ENCODE measurements around the gene MARK1. TPM values are rescaled to one million over a fixed set of nuclear protein-coding genes. Genes with fewer than 3 reads are reported as not detected.

The MARK1 gene
- total RNA-seq (not detected), total RNA-seq (0 to 0.36 (median 0) reads per million in 29 experiments)
- 0.07 TPM for total RNA-seq (2013)

DNA sequence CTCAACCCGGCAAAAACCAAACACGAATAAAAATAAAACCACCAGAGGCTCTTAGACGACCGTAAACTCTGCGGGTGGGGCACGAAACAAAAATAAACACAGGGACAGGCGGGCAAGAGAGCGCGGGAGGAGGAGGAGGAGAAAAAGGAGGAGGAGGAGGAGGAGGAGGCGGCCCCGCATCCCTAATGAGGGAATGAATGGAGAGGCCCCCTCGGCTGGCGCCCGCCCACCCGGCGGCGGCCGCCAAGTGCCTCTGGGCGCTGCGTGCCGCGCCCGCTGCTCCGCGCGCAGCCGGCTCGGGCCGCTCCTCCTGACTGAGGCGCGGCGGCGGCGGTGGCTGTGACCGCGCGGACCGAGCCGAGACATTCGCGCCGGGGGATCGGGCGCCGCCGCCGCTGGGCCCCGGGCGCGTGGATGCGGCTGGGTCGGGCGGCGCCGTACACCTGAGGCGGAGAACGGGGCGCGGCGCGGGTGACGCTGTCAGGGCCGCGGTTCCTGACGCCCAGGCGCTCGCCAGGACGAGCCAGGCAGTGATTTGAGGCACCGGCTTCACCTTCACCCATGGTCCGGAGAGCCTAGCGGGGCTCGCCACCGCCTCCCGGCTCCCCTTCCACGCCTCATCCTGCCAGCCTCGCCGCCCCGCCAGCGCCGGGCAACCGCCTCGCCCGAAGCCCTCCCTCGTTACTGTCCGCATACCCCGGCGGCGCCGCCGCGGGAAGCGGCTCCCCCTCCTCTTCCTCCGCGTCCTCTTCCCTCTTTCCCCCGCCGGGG, at the start of gene MARK1:
Gene MARK1, plus strand, starts transcription at position 229 of the 771 bp plus-strand sequence. CDS start 687 bp downstream, outside the sequence.
- H3K4me1 ChIP-seq (ENCODE audit: control insufficient read depth in 1 of 2, extremely low read depth in 1 of 2, insufficient read depth in 2 of 2, low read length in 2 of 2), result peaks cover 6 to 16% of the 10 kb centered on the region in 2 experiments
- ChIA-PET POLR2A (no interaction called here), CTCF (no interaction called here)
- H3K36me3 Mint-ChIP-seq, result no peaks in the 10 kb centered on the region
- H3K36me3 ChIP-seq (ENCODE audit: control insufficient read depth in 2 of 2, extremely low read depth in 1 of 2, insufficient read depth in 1 of 2, low read length in 1 of 2), result no peaks in the 10 kb centered on the region
- peak within 1 kb of the TSS; percentile 14 to 64 for H3K4me3 ChIP-seq (ENCODE audit: control insufficient read depth in 1 of 2, extremely low read depth in 1 of 2, low read length in 1 of 2)
- H3K27ac ChIP-seq (ENCODE audit: low read length), result no peak within 1 kb of the TSS
- DNase-seq, result peak in 2 of 35 experiments; percentile 1 to 2
- 2% methylated on average over 87 of the region's 96 CpGs for WGBS (ENCODE audit: insufficient coverage)
- peak within 1 kb of the TSS; percentile 65 to 92 (median 78) for H3K4me3 Mint-ChIP-seq
- H3K9me3 Mint-ChIP-seq, result no peaks in the 10 kb centered on the region
- no peaks in the 10 kb centered on the region for H3K9me3 ChIP-seq
- H3K27me3 ChIP-seq (replicated peaks in 1 of 2; ENCODE audit: control insufficient read depth in 2 of 2, extremely low read depth in 1 of 2, insufficient read depth in 2 of 2, low read length in 1 of 2), result peaks cover 19 to 22% of the 10 kb centered on the region in 2 experiments
- ATAC-seq (replicated peaks in 1 of 4), result peak in 3 of 4 experiments; percentile 26 to 54 (median 45)
- peaks cover 8 to 20% (median 18%) of the 10 kb centered on the region in 3 donors for H3K4me1 Mint-ChIP-seq
- H3K27ac Mint-ChIP-seq, result no peak within 1 kb of the TSS
- H3K27me3 Mint-ChIP-seq, result peaks cover 60 to 70% of the 10 kb centered on the region in 2 donors

GRCh38 chr1:220483700-220484099, 44.2 kb upstream of the MARK1 start:
- Mint-ChIP-seq H3K4me3 (no peak overlapping the region), H3K36me3 (no peaks in the 10 kb centered on the region), H3K27ac (no peak overlapping the region), H3K4me1 (no peaks in the 10 kb centered on the region), H3K9me3 (peaks cover 0 to 6% (median 0%) of the 10 kb centered on the region in 3 donors), H3K27me3 (peaks cover 5 to 14% of the 10 kb centered on the region in 2 donors)
- no peak overlapping the region for H3K27ac ChIP-seq (ENCODE audit: low read length)
- CTCF ChIA-PET, result interaction anchor here in 1 of 2 donors (0.5 kb wide), 1 partner anchor 1324 kb away, joined by 3 read pairs; no protein-coding TSS in a partner anchor
- H3K36me3 ChIP-seq (ENCODE audit: control insufficient read depth in 2 of 2, extremely low read depth in 1 of 2, insufficient read depth in 1 of 2, low read length in 1 of 2), result no peaks in the 10 kb centered on the region
- no peak for DNase-seq
- H3K4me1 ChIP-seq (ENCODE audit: control insufficient read depth in 1 of 2, extremely low read depth in 1 of 2, insufficient read depth in 2 of 2, low read length in 2 of 2), result no peaks in the 10 kb centered on the region
- POLR2A ChIA-PET, result no interaction called here
- 93% methylated on average over 5 of the region's 6 CpGs for WGBS (ENCODE audit: insufficient coverage)
- ATAC-seq (replicated peaks in 1 of 4), result no peak
- H3K9me3 ChIP-seq, result no peaks in the 10 kb centered on the region
- H3K27me3 ChIP-seq (replicated peaks in 1 of 2; ENCODE audit: control insufficient read depth in 2 of 2, extremely low read depth in 1 of 2, insufficient read depth in 2 of 2, low read length in 1 of 2), result no peaks in the 10 kb centered on the region
- H3K4me3 ChIP-seq (ENCODE audit: control insufficient read depth in 1 of 2, extremely low read depth in 1 of 2, low read length in 1 of 2), result no peak overlapping the region

- H3K27me3 Mint-ChIP-seq, result peaks cover 5 to 14% of the 10 kb centered on the region in 2 donors
- Histone ChIP-seq H3K27ac (ENCODE audit: low read length) (no peak overlapping the region), H3K4me3 (ENCODE audit: control insufficient read depth in 1 of 2, extremely low read depth in 1 of 2, low read length in 1 of 2) (no peak overlapping the region), H3K9me3 (no peaks in the 10 kb centered on the region), H3K4me1 (ENCODE audit: control insufficient read depth in 1 of 2, extremely low read depth in 1 of 2, insufficient read depth in 2 of 2, low read length in 2 of 2) (no peaks in the 10 kb centered on the region), H3K36me3 (ENCODE audit: control insufficient read depth in 2 of 2, extremely low read depth in 1 of 2, insufficient read depth in 1 of 2, low read length in 1 of 2) (no peaks in the 10 kb centered on the region), H3K27me3 (replicated peaks in 1 of 2; ENCODE audit: control insufficient read depth in 2 of 2, extremely low read depth in 1 of 2, insufficient read depth in 2 of 2, low read length in 1 of 2) (no peaks in the 10 kb centered on the region)
- H3K36me3 Mint-ChIP-seq, result no peaks in the 10 kb centered on the region
- POLR2A ChIA-PET, result no interaction called here
- H3K9me3 Mint-ChIP-seq, result peaks cover 0 to 6% (median 0%) of the 10 kb centered on the region in 3 donors
- no peak for ATAC-seq (replicated peaks in 1 of 4)
- no peak for DNase-seq
- CTCF ChIA-PET, result no interaction called here
- no peaks in the 10 kb centered on the region for H3K4me1 Mint-ChIP-seq
- H3K4me3 Mint-ChIP-seq, result no peak overlapping the region
- no peak overlapping the region for H3K27ac Mint-ChIP-seq
Observed at GRCh38 chr1:220484135-220484534, 43.8 kb upstream of the MARK1 start.

- no peak overlapping the region for H3K4me3 ChIP-seq (ENCODE audit: control insufficient read depth in 1 of 2, extremely low read depth in 1 of 2, low read length in 1 of 2)
- WGBS (ENCODE audit: insufficient coverage), result 60% methylated on average over 1 of the region's 3 CpGs
- no peak for ATAC-seq (replicated peaks in 1 of 4)
- no peaks in the 10 kb centered on the region for H3K9me3 ChIP-seq
- Mint-ChIP-seq H3K4me3 (no peak overlapping the region), H3K27me3 (peaks cover 5 to 14% of the 10 kb centered on the region in 2 donors), H3K9me3 (peaks cover 0 to 6% (median 0%) of the 10 kb centered on the region in 3 donors), H3K4me1 (no peaks in the 10 kb centered on the region), H3K27ac (no peak overlapping the region), H3K36me3 (no peaks in the 10 kb centered on the region)
- CTCF ChIA-PET, result no interaction called here
- H3K27ac ChIP-seq (ENCODE audit: low read length), result no peak overlapping the region
- H3K36me3 ChIP-seq (ENCODE audit: control insufficient read depth in 2 of 2, extremely low read depth in 1 of 2, insufficient read depth in 1 of 2, low read length in 1 of 2), result no peaks in the 10 kb centered on the region
- no peaks in the 10 kb centered on the region for H3K4me1 ChIP-seq (ENCODE audit: control insufficient read depth in 1 of 2, extremely low read depth in 1 of 2, insufficient read depth in 2 of 2, low read length in 2 of 2)
- no peak for DNase-seq
- H3K27me3 ChIP-seq (replicated peaks in 1 of 2; ENCODE audit: control insufficient read depth in 2 of 2, extremely low read depth in 1 of 2, insufficient read depth in 2 of 2, low read length in 1 of 2), result no peaks in the 10 kb centered on the region
- POLR2A ChIA-PET, result no interaction called here
Observed at GRCh38 chr1:220485131-220485530, 42.8 kb upstream of the MARK1 start.

DNA sequence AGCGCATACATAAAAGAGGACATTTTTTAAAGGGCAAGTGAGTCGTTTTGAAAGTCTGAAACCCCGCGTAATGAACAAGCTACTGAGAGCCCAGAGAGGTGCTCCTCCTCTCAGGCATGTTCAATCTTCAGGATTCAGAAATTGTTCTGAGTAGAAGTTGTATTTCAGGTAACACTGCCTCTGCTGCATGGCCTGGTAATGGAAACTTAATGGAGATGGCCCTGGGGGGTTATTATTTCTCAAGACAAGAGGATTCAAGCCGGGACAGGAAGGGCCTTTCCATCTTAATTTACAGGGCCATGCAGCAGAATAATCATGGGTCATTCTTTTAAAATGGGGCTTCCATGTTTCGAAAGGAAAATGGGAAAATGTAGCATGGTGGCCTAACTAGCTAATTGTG, 42.1 kb upstream of the MARK1 start:
- Histone ChIP-seq H3K9me3 (no peaks in the 10 kb centered on the region), H3K27me3 (replicated peaks in 1 of 2; ENCODE audit: control insufficient read depth in 2 of 2, extremely low read depth in 1 of 2, insufficient read depth in 2 of 2, low read length in 1 of 2) (no peaks in the 10 kb centered on the region), H3K27ac (ENCODE audit: low read length) (no peak overlapping the region), H3K4me3 (ENCODE audit: control insufficient read depth in 1 of 2, extremely low read depth in 1 of 2, low read length in 1 of 2) (no peak overlapping the region), H3K4me1 (ENCODE audit: control insufficient read depth in 1 of 2, extremely low read depth in 1 of 2, insufficient read depth in 2 of 2, low read length in 2 of 2) (no peaks in the 10 kb centered on the region), H3K36me3 (ENCODE audit: control insufficient read depth in 2 of 2, extremely low read depth in 1 of 2, insufficient read depth in 1 of 2, low read length in 1 of 2) (no peaks in the 10 kb centered on the region)
- CTCF ChIA-PET, result no interaction called here
- H3K4me3 Mint-ChIP-seq, result no peak overlapping the region
- POLR2A ChIA-PET, result no interaction called here
- ATAC-seq (replicated peaks in 1 of 4), result no peak
- no peaks in the 10 kb centered on the region for H3K36me3 Mint-ChIP-seq
- H3K27me3 Mint-ChIP-seq, result peaks cover 5 to 14% of the 10 kb centered on the region in 2 donors
- no peak overlapping the region for H3K27ac Mint-ChIP-seq
- WGBS (ENCODE audit: insufficient coverage), result 29% methylated on average over 1 of the region's 6 CpGs
- no peaks in the 10 kb centered on the region for H3K4me1 Mint-ChIP-seq
- H3K9me3 Mint-ChIP-seq, result peaks cover 0 to 6% (median 0%) of the 10 kb centered on the region in 3 donors
- no peak for DNase-seq

GRCh38 chr1:220487297-220487820, 40.6 kb upstream of the MARK1 start:
- Mint-ChIP-seq H3K36me3 (no peaks in the 10 kb centered on the region), H3K27ac (no peak overlapping the region), H3K27me3 (peaks cover 5 to 10% of the 10 kb centered on the region in 2 donors), H3K9me3 (peaks cover 0 to 6% (median 0%) of the 10 kb centered on the region in 3 donors), H3K4me1 (no peaks in the 10 kb centered on the region), H3K4me3 (no peak overlapping the region)
- no peaks in the 10 kb centered on the region for H3K4me1 ChIP-seq (ENCODE audit: control insufficient read depth in 1 of 2, extremely low read depth in 1 of 2, insufficient read depth in 2 of 2, low read length in 2 of 2)
- WGBS (ENCODE audit: insufficient coverage), result 65% methylated on average over 2 of the region's 5 CpGs
- H3K36me3 ChIP-seq (ENCODE audit: control insufficient read depth in 2 of 2, extremely low read depth in 1 of 2, insufficient read depth in 1 of 2, low read length in 1 of 2), result no peaks in the 10 kb centered on the region
- ChIA-PET CTCF (no interaction called here), POLR2A (no interaction called here)
- DNase-seq, result no peak
- no peak overlapping the region for H3K27ac ChIP-seq (ENCODE audit: low read length)
- H3K4me3 ChIP-seq (ENCODE audit: control insufficient read depth in 1 of 2, extremely low read depth in 1 of 2, low read length in 1 of 2), result no peak overlapping the region
- no peaks in the 10 kb centered on the region for H3K27me3 ChIP-seq (replicated peaks in 1 of 2; ENCODE audit: control insufficient read depth in 2 of 2, extremely low read depth in 1 of 2, insufficient read depth in 2 of 2, low read length in 1 of 2)
- no peak for ATAC-seq (replicated peaks in 1 of 4)
- no peaks in the 10 kb centered on the region for H3K9me3 ChIP-seq

Measured in T-cell (primary cell).